Measurements from ENCODE around the gene FIGNL1.

Gene FIGNL1

DNA sequence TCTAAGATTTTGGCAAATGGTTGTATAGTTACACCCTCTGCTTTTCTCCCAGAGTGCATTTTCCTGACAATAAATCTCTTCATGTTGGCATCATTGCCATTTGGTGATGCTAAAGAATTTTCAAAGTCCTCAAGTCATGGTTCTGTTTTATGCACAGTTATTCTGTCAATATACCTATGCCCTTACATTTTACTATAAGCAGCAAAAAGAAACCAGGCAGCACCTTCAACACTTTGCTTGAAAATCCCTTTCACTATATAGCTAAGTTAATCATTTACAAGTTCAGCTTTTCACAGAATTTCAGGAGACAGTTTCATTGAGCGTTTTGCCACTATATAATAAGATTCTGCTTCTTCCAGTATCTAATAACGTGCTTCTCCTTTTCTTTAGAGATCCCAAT is 22.6 kb downstream of the FIGNL1 start:
- DNase-seq (ENCODE audit: low read depth in 2 of 2): no peak

DNA sequence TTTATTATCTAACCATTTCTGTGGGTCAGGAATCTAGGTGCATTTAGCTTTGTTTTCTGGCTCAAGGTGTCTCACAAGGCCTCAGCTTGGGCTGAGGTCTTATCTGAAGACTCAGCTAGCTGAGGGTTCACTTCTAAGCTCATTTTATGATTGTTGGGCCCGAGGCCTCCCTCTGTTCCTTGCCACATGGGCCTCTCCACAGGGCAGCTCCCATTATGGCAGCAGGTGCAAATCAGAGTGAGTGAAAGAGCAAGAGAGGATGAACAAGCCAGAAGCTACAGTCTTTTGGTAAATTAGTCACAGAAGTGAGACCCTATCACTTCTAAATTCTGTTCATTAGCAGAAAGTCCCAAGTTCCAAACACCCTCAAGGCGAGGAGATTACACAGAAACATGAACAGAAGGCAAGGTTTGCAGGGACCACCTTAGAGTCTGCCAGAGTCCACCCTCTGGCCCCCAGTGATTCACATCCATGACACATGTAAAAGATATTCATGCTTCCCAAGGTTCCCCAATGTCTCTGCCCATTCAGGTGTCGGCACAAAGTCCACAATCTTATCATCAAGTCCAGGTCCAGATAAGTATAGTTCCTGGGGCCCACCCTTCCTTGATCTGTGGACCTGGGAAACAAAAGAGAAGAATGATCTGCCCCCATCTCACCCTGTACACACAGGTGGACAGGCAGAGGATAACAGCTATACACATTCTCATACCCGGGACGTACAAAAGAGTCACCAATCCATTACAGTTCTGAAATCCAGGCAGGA is 23.7 kb downstream of the FIGNL1 start:
- no peak for DNase-seq (ENCODE audit: low read depth in 2 of 2)

GRCh38 chr7:50425318-50425717 is 24.8 kb downstream of the FIGNL1 start:
- no peak for DNase-seq (ENCODE audit: low read depth in 2 of 2)

- DNase-seq (ENCODE audit: low read depth in 2 of 2): no peak
These were observed 26.3 kb downstream of the FIGNL1 start for GRCh38 chr7:50423860-50424259.

GRCh38 chr7:50422858-50423257 is 27.3 kb downstream of the FIGNL1 start:
- DNase-seq (ENCODE audit: low read depth in 2 of 2): no peak

- no peak for DNase-seq (ENCODE audit: low read depth in 2 of 2)
These were observed 29.1 kb downstream of the FIGNL1 start for GRCh38 chr7:50421043-50421442.

DNA sequence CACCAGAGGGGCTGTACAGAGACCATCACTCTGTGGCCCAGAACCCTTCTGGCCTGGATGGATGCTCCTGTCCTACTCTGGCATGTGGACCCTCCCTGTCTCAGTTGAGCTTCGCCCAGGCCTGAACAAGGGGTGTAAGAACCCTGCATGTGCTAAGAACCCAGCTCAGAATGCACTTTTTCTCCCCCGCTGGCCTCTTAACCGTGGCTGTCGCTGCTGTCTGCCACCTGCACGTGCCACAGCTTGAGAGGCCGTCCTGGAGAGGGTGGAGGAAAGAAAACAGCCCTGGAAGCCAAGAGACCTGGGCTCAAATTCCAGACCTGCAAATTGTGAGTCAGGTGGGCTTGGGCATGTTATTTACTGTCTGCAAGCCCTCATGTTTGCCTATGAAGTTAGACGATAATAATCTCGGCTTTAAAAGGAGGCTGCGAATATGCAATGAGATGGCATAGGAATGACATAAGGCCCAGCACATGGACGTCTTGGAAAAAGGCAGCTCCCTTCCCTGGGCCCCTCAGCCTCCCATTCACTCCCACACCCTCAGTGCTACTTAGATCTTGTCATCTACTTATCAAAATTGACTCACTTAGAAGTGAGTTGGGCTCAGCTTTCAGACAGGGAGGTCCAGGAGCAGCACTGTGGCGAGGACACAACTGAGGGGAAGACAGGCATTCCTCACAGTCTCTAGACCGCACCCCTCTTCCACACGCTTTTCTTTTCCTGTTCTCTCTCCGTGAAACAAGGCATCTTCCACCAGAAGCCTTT is 31.4 kb downstream of the FIGNL1 start:
- no peak for DNase-seq (ENCODE audit: low read depth in 2 of 2)

- peak; percentile 49 to 52 for DNase-seq (ENCODE audit: low read depth in 2 of 2)
These were observed 32.0 kb downstream of the FIGNL1 start for GRCh38 chr7:50418086-50418515.

- DNase-seq (ENCODE audit: low read depth in 2 of 2): no peak
These were observed 33.5 kb downstream of the FIGNL1 start for GRCh38 chr7:50416527-50417182.

DNA sequence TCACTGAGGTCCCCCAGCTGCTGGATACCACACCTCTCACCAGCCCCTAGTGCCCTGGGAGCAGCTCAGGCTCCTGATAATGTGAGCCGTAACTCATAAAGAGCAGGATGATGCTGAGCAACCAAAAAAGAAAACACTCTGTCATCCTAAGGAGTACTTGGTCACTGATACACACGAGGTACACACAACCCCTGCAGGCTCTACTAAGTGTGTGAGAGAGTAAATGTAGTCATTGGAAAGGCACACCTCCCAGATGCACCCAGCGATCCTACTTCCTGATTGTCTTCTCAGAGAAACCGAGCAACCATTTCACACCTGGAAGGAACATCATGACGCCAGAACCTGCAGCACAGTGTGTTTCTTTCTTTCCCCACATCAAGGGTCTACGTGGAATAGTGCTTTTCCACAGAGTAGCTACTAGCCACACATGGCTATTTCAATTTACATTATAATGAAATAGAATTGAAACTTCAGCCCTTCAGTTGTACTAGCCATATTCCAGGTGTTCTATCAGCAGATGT is 34.2 kb downstream of the FIGNL1 start:
- no peak for DNase-seq (ENCODE audit: low read depth in 2 of 2)

DNA sequence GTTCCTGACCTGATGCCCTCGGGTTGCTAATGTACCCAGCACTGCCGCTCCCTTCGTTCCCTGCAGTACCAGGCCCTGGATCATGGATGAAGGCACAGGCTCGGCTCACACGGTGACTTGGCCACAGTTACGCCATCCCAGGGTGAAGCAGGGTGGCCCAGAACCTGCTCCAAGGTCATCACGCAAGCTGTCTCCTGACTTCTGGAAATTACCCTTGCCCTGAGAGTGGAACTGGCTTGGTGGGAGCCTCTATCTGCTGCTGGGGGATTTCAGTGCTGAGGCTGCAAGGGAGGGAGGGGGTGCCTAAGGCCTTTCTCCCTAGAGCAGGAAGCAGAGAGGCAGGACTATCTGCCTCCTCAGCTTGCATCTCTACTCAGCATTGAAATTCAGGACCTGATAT is 36.6 kb downstream of the FIGNL1 start:
- no peak for DNase-seq (ENCODE audit: low read depth in 2 of 2)

- no peak for DNase-seq (ENCODE audit: low read depth in 2 of 2)
These were observed 37.2 kb downstream of the FIGNL1 start for GRCh38 chr7:50412973-50413372.

GRCh38 chr7:50411332-50411731 is 38.8 kb downstream of the FIGNL1 start:
- DNase-seq (ENCODE audit: low read depth in 2 of 2): no peak

DNA sequence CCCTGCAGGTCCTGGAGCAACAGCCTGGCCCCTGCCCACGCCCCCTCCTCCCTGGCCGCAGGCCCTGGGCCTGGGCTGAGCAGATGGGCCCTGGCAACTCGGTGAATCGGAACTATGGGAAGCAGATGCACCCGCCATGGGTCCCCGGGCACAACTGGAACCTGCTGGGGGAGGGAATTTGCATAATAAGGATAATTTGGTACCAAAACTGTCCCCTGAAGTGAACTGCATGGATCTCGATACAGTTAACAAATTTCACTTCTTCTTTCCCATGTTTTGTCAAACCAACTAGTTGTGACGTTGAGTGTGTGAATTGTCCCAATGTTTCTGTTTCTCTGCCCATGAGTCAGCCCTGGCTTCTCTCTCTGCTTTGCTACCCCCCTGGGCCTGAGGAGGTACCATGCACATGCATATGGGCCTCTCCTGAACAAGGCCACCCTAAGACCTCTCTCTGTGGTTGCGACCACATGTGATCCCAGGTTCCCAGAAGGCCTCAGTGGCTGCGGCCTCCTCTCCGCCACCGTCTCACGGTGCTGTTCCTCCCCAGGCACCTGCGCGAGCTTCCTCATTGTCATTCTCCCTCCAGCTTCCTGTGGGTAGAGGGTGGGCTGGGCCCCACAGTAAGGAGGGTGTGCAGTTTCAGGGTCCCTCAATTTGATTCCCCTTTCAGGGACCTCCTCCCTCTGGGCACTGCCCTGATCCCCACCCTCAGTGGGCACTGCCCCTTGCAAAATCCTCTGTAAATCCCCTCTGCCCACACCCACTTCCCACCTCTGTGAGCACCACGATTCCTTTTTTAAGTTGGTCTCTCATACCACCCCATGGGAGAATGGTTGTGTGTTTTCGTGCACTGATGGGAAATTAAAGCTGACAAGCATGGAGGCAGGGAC is 40.0 kb downstream of the FIGNL1 start:
- no peak for DNase-seq (ENCODE audit: low read depth in 2 of 2)

GRCh38 chr7:50406935-50407334 is 43.2 kb downstream of the FIGNL1 start:
- DNase-seq (ENCODE audit: low read depth in 2 of 2): no peak

DNA sequence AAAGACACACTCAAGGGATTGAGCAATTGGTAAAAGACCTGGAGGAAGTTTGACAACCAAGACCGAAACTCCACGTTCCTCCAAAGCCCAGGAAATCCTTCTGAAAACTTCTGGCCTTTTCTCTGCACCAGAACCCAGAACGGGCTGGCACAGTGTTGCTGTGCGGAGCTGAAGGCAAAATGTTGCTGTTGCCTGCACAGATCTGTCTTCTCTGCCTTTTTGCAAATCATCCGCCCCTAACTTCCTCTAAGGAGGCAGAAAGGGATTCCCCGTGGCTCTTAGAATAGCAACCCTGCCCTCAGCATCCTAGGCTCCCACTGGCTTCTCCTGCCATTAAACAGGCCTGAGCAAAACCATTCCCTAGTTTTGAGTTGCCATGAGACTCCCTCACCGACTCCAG is 44.9 kb downstream of the FIGNL1 start:
- DNase-seq (ENCODE audit: low read depth in 2 of 2): no peak

GRCh38 chr7:50404392-50404791 is 45.8 kb downstream of the FIGNL1 start:
- no peak for DNase-seq (ENCODE audit: low read depth in 2 of 2)

- DNase-seq (ENCODE audit: low read depth in 2 of 2): no peak
These were observed 50.0 kb downstream of the FIGNL1 start for GRCh38 chr7:50400114-50400513.

GRCh38 chr7:50399635-50400034 is 50.5 kb downstream of the FIGNL1 start:
- DNase-seq (ENCODE audit: low read depth in 2 of 2): no peak

GRCh38 chr7:50399206-50399605 is 50.9 kb downstream of the FIGNL1 start:
- no peak for DNase-seq (ENCODE audit: low read depth in 2 of 2)

- DNase-seq (ENCODE audit: low read depth in 2 of 2): no peak
These were observed 52.2 kb downstream of the FIGNL1 start for GRCh38 chr7:50397971-50398324.

Data from stimulated activated CD4-positive, alpha-beta T cell treated with anti-CD3 and anti-CD28 coated beads, Interleukin-1b, Interleukin-23, amount 100 ng/mL, for 4 hours (primary cell).